GM23338 (cell line): ENCODE results near the gene ZEB2. TPM values are rescaled to one million over a fixed set of nuclear protein-coding genes. Genes with fewer than 3 reads are reported as not detected.

ENCODE experiments used
- ATAC-seq: fragments of 200-7000 bp; cut with Tn5 transposase; 3 replicates; pipeline ENCODE4 v1.9.1; 2020
- DNase-seq: peaks from one replicate; pipeline ENCODE4 v3.0.0-alpha.2; 2015; ENCODE audit warnings: low spot score
- H2AFZ ChIP-seq: fragments of 200-600 bp; sonication (generic); 2 replicates; pipeline ENCODE4 v1.8.0; 2016; ENCODE audit warnings: antibody characterized with exemption, mild to moderate bottlenecking, moderate library complexity
- H3F3A ChIP-seq: fragments of 200-600 bp; sonication (generic); replicated peaks from 2 replicates; pipeline ENCODE4 v1.8.0; 2017; ENCODE audit warnings: antibody characterized with exemption, mixed run types, low read depth
- H3K27ac ChIP-seq: fragments of 200-600 bp; sonication (generic); 2 replicates; pipeline ENCODE4 v1.6.1; 2016; ENCODE audit warnings: low read depth
- H3K27me3 ChIP-seq: fragments of 200-600 bp; sonication (generic); 2 replicates; pipeline ENCODE4 v1.8.0; 2016; ENCODE audit warnings: mild to moderate bottlenecking, mixed run types, moderate library complexity; ENCODE audit not compliant: insufficient read depth
- H3K36me3 ChIP-seq: fragments of 200-600 bp; sonication (generic); 2 replicates; pipeline ENCODE4 v1.8.0; 2016; ENCODE audit warnings: mild to moderate bottlenecking; ENCODE audit not compliant: insufficient read depth
- H3K4me1 ChIP-seq: fragments of 200-600 bp; sonication (generic); 2 replicates; pipeline ENCODE4 v1.8.0; 2016; ENCODE audit warnings: mild to moderate bottlenecking, moderate library complexity; ENCODE audit not compliant: insufficient read depth
- H3K4me2 ChIP-seq: fragments of 200-600 bp; sonication (generic); 2 replicates; pipeline ENCODE4 v1.7.1; 2017; ENCODE audit warnings: mixed run types
- H3K4me3 ChIP-seq: fragments of 200-600 bp; sonication (generic); 2 replicates; pipeline ENCODE4 v1.6.1; 2016; ENCODE audit warnings: mixed run types
- H3K79me2 ChIP-seq: fragments of 200-600 bp; sonication (generic); replicated peaks from 2 replicates; pipeline ENCODE4 v1.8.0; 2017; ENCODE audit warnings: mild to moderate bottlenecking; ENCODE audit not compliant: insufficient read depth
- H3K9me2 ChIP-seq: fragments of 200-600 bp; sonication (generic); 2 replicates; pipeline ENCODE4 v1.8.0; 2017; ENCODE audit not compliant: insufficient read depth
- H4K20me1 ChIP-seq: fragments of 200-600 bp; sonication (generic); replicated peaks from 2 replicates; pipeline ENCODE4 v1.8.0; 2017; ENCODE audit warnings: mild to moderate bottlenecking; ENCODE audit not compliant: insufficient read depth
- H3K27ac Mint-ChIP-seq: 2 replicates; pipeline ENCODE4 v1.8.0; 2020; ENCODE audit warnings: inconsistent platforms, mild to moderate bottlenecking, moderate library complexity, mixed read lengths
- H3K27me3 Mint-ChIP-seq: 3 replicates; pipeline ENCODE4 v1.8.0; 2022; ENCODE audit warnings: low read depth, mild to moderate bottlenecking, moderate library complexity, mixed read lengths, inconsistent platforms; ENCODE audit not compliant: insufficient read depth, poor library complexity
- H3K36me3 Mint-ChIP-seq: 3 replicates; pipeline ENCODE4 v1.8.0; 2021; ENCODE audit warnings: low read depth, mild to moderate bottlenecking, inconsistent platforms, moderate library complexity, mixed read lengths
- H3K4me1 Mint-ChIP-seq: 3 replicates; pipeline ENCODE4 v1.8.0; 2020; ENCODE audit warnings: mild to moderate bottlenecking, inconsistent platforms, mixed read lengths
- H3K4me3 Mint-ChIP-seq: 3 replicates; pipeline ENCODE4 v1.8.0; 2021; ENCODE audit warnings: moderate library complexity, mild to moderate bottlenecking, inconsistent platforms, mixed read lengths
- H3K9me3 Mint-ChIP-seq: 3 replicates; pipeline ENCODE4 v1.8.0; 2020; ENCODE audit warnings: moderate library complexity, mild to moderate bottlenecking, inconsistent platforms, mixed read lengths
- CREB1 ChIP-seq: fragments of 250-450 bp; sonication (Bioruptor Pico); IDR thresholded peaks from 2 replicates; pipeline ENCODE4 v1.5.0; 2020; ENCODE audit warnings: low read depth, mild to moderate bottlenecking, moderate library complexity
- EZH2 ChIP-seq: fragments of 200-600 bp; sonication (generic); IDR thresholded peaks from one replicate; pipeline ENCODE4 v1.8.0; 2017; ENCODE audit warnings: antibody characterized with exemption, mild to moderate bottlenecking, low read depth; ENCODE audit not compliant: unreplicated experiment
- EZH2phosphoT487 ChIP-seq: fragments of 200-600 bp; sonication (generic); IDR thresholded peaks from one replicate; pipeline ENCODE4 v1.8.1; 2018; ENCODE audit warnings: antibody characterized with exemption; ENCODE audit not compliant: unreplicated experiment
- JUNB ChIP-seq: IDR thresholded peaks from one replicate; pipeline ENCODE4 v1.6.1; 2016; ENCODE audit warnings: antibody characterized with exemption; ENCODE audit not compliant: unreplicated experiment
- NANOG ChIP-seq: IDR thresholded peaks from 2 replicates; pipeline ENCODE4 v1.6.1; 2016; ENCODE audit warnings: antibody characterized with exemption, borderline replicate concordance
- POLR2AphosphoS5 ChIP-seq: IDR thresholded peaks from 2 replicates; pipeline ENCODE4 v1.6.1; 2016; ENCODE audit warnings: antibody characterized with exemption, low read depth
- STAT1 ChIP-seq: IDR thresholded peaks from one replicate; pipeline ENCODE4 v1.6.1; 2016; ENCODE audit warnings: antibody characterized with exemption; ENCODE audit not compliant: unreplicated experiment
- ZNF114 ChIP-seq: fragments of 250-450 bp; sonication (Bioruptor Pico); IDR thresholded peaks from 2 replicates; pipeline ENCODE4 v1.5.0; 2020; ENCODE audit warnings: mild to moderate bottlenecking, moderate library complexity
- ZNF331 ChIP-seq: fragments of 250-450 bp; sonication (Bioruptor Pico); IDR thresholded peaks from 2 replicates; pipeline ENCODE4 v1.5.0; 2020; ENCODE audit warnings: low read depth, mild to moderate bottlenecking, moderate library complexity
- polyA plus RNA-seq: library from polyadenylated mRNA; unstranded; fragments of >200 nt; fragmentation: Nextera tagmentation; extraction: Ambion mirVana; gene quantifications from 2 replicates; pipeline ENCODE4 v1.2.1, GENCODE V29; 2016
- total RNA-seq: library from RNA; depleted of rRNA; stranded (reverse); fragments of >200 nt; shearing (Covaris generic); gene quantifications from 2 replicates; pipeline ENCODE4 v1.2.3, GENCODE V29; 2014
- TF ChIP-seq, protein P1 (sequence below): fragments of 250-450 bp; sonication (Bioruptor Pico); IDR thresholded peaks from 2 replicates; pipeline ENCODE4 v1.5.0; 2020; ENCODE audit warnings: mild to moderate bottlenecking, moderate library complexity
- TF ChIP-seq, protein P2 (sequence below), 2 experiments: fragments of 200-600 bp in 1 of 2; sonication (generic) in 1 of 2; conservative IDR thresholded peaks; 2 replicates each; pipeline versions ENCODE4 v1.5.1 to v1.6.1; 2016 to 2017; ENCODE audit warnings: antibody characterized with exemption in 2 of 2, low read depth in 2 of 2, mild to moderate bottlenecking in 2 of 2, moderate library complexity in 1 of 2

Gene ZEB2
- total and polyA plus RNA-seq, 2 experiments from 2014 or later = 0.45 TPM; not detected in 1

GRCh38 chr2:144474017-144474416 lies 45.9 kb downstream of the ZEB2 start (continued):
- TF ChIP-seq, protein P1, sequence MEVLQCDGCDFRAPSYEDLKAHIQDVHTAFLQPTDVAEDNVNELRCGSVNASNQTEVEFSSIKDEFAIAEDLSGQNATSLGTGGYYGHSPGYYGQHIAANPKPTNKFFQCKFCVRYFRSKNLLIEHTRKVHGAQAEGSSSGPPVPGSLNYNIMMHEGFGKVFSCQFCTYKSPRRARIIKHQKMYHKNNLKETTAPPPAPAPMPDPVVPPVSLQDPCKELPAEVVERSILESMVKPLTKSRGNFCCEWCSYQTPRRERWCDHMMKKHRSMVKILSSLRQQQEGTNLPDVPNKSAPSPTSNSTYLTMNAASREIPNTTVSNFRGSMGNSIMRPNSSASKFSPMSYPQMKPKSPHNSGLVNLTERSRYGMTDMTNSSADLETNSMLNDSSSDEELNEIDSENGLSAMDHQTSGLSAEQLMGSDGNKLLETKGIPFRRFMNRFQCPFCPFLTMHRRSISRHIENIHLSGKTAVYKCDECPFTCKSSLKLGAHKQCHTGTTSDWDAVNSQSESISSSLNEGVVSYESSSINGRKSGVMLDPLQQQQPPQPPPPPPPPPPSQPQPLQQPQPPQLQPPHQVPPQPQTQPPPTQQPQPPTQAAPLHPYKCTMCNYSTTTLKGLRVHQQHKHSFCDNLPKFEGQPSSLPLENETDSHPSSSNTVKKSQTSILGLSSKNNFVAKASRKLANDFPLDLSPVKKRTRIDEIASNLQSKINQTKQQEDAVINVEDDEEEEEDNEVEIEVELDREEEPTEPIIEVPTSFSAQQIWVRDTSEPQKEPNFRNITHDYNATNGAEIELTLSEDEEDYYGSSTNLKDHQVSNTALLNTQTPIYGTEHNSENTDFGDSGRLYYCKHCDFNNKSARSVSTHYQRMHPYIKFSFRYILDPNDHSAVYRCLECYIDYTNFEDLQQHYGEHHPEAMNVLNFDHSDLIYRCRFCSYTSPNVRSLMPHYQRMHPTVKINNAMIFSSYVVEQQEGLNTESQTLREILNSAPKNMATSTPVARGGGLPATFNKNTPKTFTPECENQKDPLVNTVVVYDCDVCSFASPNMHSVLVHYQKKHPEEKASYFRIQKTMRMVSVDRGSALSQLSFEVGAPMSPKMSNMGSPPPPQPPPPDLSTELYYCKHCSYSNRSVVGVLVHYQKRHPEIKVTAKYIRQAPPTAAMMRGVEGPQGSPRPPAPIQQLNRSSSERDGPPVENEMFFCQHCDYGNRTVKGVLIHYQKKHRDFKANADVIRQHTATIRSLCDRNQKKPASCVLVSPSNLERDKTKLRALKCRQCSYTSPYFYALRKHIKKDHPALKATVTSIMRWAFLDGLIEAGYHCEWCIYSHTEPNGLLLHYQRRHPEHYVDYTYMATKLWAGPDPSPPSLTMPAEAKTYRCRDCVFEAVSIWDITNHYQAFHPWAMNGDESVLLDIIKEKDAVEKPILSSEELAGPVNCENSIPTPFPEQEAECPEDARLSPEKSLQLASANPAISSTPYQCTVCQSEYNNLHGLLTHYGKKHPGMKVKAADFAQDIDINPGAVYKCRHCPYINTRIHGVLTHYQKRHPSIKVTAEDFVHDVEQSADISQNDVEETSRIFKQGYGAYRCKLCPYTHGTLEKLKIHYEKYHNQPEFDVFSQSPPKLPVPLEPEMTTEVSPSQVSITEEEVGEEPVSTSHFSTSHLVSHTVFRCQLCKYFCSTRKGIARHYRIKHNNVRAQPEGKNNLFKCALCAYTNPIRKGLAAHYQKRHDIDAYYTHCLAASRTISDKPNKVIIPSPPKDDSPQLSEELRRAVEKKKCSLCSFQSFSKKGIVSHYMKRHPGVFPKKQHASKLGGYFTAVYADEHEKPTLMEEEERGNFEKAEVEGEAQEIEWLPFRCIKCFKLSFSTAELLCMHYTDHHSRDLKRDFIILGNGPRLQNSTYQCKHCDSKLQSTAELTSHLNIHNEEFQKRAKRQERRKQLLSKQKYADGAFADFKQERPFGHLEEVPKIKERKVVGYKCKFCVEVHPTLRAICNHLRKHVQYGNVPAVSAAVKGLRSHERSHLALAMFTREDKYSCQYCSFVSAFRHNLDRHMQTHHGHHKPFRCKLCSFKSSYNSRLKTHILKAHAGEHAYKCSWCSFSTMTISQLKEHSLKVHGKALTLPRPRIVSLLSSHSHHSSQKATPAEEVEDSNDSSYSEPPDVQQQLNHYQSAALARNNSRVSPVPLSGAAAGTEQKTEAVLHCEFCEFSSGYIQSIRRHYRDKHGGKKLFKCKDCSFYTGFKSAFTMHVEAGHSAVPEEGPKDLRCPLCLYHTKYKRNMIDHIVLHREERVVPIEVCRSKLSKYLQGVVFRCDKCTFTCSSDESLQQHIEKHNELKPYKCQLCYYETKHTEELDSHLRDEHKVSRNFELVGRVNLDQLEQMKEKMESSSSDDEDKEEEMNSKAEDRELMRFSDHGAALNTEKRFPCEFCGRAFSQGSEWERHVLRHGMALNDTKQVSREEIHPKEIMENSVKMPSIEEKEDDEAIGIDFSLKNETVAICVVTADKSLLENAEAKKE (CRISPR knock-in tag) = no peak
- no peak for TF ChIP-seq EZH2
- TF ChIP-seq ZNF114 (CRISPR knock-in tag) = no peak
- TF ChIP-seq, protein P2, sequence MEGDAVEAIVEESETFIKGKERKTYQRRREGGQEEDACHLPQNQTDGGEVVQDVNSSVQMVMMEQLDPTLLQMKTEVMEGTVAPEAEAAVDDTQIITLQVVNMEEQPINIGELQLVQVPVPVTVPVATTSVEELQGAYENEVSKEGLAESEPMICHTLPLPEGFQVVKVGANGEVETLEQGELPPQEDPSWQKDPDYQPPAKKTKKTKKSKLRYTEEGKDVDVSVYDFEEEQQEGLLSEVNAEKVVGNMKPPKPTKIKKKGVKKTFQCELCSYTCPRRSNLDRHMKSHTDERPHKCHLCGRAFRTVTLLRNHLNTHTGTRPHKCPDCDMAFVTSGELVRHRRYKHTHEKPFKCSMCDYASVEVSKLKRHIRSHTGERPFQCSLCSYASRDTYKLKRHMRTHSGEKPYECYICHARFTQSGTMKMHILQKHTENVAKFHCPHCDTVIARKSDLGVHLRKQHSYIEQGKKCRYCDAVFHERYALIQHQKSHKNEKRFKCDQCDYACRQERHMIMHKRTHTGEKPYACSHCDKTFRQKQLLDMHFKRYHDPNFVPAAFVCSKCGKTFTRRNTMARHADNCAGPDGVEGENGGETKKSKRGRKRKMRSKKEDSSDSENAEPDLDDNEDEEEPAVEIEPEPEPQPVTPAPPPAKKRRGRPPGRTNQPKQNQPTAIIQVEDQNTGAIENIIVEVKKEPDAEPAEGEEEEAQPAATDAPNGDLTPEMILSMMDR (conservative IDR thresholded peaks at IDR 0.05; ENCODE audit: low read depth in 2 of 2) = no peak
- no peak for TF ChIP-seq NANOG
- no peak for TF ChIP-seq POLR2AphosphoS5
- TF ChIP-seq ZNF331 (CRISPR knock-in tag) = no peak
- no peak for TF ChIP-seq CREB1

- H3K4me1 ChIP-seq = peaks cover 59% of the 10 kb centered on the region
- H2AFZ ChIP-seq = no peak overlapping the region
- no peaks in the 10 kb centered on the region for H3F3A ChIP-seq
- ATAC-seq (no peak), DNase-seq (no peak)
- H3K4me1 Mint-ChIP-seq = peaks cover 30% of the 10 kb centered on the region
- H3K27ac Mint-ChIP-seq = no peak overlapping the region
- no peaks in the 10 kb centered on the region for H3K9me3 Mint-ChIP-seq
- H3K9me2 ChIP-seq = no peaks in the 10 kb centered on the region
- no peaks in the 10 kb centered on the region for H4K20me1 ChIP-seq
- H3K27ac ChIP-seq = no peak overlapping the region
- no peak overlapping the region for H3K4me2 ChIP-seq
- H3K79me2 ChIP-seq = no peaks in the 10 kb centered on the region
- no peaks in the 10 kb centered on the region for H3K36me3 ChIP-seq
- no peaks in the 10 kb centered on the region for H3K36me3 Mint-ChIP-seq
- no peaks in the 10 kb centered on the region for H3K27me3 Mint-ChIP-seq
- no peak overlapping the region for H3K4me3 Mint-ChIP-seq
- no peaks in the 10 kb centered on the region for H3K27me3 ChIP-seq
- H3K4me3 ChIP-seq = no peak overlapping the region
- no peak for TF ChIP-seq ZNF331 (CRISPR knock-in tag)
- no peak for TF ChIP-seq POLR2AphosphoS5
- TF ChIP-seq STAT1 = no peak
- no peak for TF ChIP-seq EZH2phosphoT487
- no peak for TF ChIP-seq EZH2
- TF ChIP-seq JUNB = no peak
- no peak for TF ChIP-seq ZNF114 (CRISPR knock-in tag)
- TF ChIP-seq, protein P2 (conservative IDR thresholded peaks at IDR 0.05; ENCODE audit: low read depth in 2 of 2) = no peak
Observed at GRCh38 chr2:144472911-144473310, 47.0 kb downstream of the ZEB2 start.
